HL-60/S4 (cell line): ENCODE measurements around the gene DNM3.
"Not testable (repeated sequence)": the region's sequence is repeated elsewhere in the genome, so short reads cannot be mapped to it uniquely, and the experiment has no call there.

Experiments used
- in situ Hi-C: fragments of 300-500 bp; cut with MboI; formaldehyde crosslinking; loops from 2 replicates; pipeline ENCODE4 v1.14.3; 2022; ENCODE audit warnings: low sequenced_read_pairs

Gene DNM3

GRCh38 chr1:172344444-172344843 lies 503.1 kb downstream of the DNM3 start:
- in situ Hi-C loops = no loop called here

- in situ Hi-C loops = no loop called here
These were observed 503.8 kb downstream of the DNM3 start for GRCh38 chr1:172345077-172345476.

GRCh38 chr1:172347416-172347815 lies 506.1 kb downstream of the DNM3 start:
- in situ Hi-C loops = no loop called here

GRCh38 chr1:172350856-172351255 lies 509.6 kb downstream of the DNM3 start:
- in situ Hi-C loops = no loop called here

- in situ Hi-C loops = no loop called here
These were observed 510.0 kb downstream of the DNM3 start for GRCh38 chr1:172351346-172351745.

GRCh38 chr1:172351754-172352161 lies 510.5 kb downstream of the DNM3 start:
- in situ Hi-C loops = no loop called here

- in situ Hi-C loops = no loop called here
These were observed 511.1 kb downstream of the DNM3 start for GRCh38 chr1:172352435-172352834.

GRCh38 chr1:172354291-172355274 lies 513.3 kb downstream of the DNM3 start:
- in situ Hi-C loops = no loop called here

- in situ Hi-C loops = no loop called here
These were observed 515.3 kb downstream of the DNM3 start for GRCh38 chr1:172356620-172357019.

GRCh38 chr1:172357753-172358385 lies 516.6 kb downstream of the DNM3 start:
- in situ Hi-C loops = no loop called here

- in situ Hi-C loops = no loop called here
These were observed 518.2 kb downstream of the DNM3 start for GRCh38 chr1:172359491-172359999.

- in situ Hi-C loops = no loop called here
These were observed 519.2 kb downstream of the DNM3 start for GRCh38 chr1:172360511-172360910.

- in situ Hi-C loops = no loop called here
These were observed 519.7 kb downstream of the DNM3 start for GRCh38 chr1:172360985-172361384.

GRCh38 chr1:172363852-172364251 lies 522.6 kb downstream of the DNM3 start:
- in situ Hi-C loops = no loop called here

GRCh38 chr1:172371646-172372045 lies 530.3 kb downstream of the DNM3 start:
- in situ Hi-C loops = not testable (repeated sequence)

- in situ Hi-C loops = no loop called here
These were observed 532.6 kb downstream of the DNM3 start for GRCh38 chr1:172373864-172374263.

- in situ Hi-C loops = no loop called here
These were observed 533.9 kb downstream of the DNM3 start for GRCh38 chr1:172375211-172375631.

- in situ Hi-C loops = no loop called here
These were observed 535.1 kb downstream of the DNM3 start for GRCh38 chr1:172376431-172376830.

GRCh38 chr1:172377565-172377964 lies 536.3 kb downstream of the DNM3 start:
- in situ Hi-C loops = no loop called here

GRCh38 chr1:172378109-172378760 lies 536.9 kb downstream of the DNM3 start:
- in situ Hi-C loops = no loop called here
